H1 (cell line): Measurements from ENCODE around the gene PDE4D. TPM values are rescaled to one million over a fixed set of nuclear protein-coding genes. Genes with fewer than 3 reads are reported as not detected.

Experiments
- CTCF ChIA-PET: fragments of 300-600 bp; sonication (Branson Sonifier 250); formaldehyde crosslinking; loops from one replicate; lab custom pipeline; 2021; ENCODE audit not compliant: partially characterized antibody; lab: Charles Lee
- POLR2A ChIA-PET: fragments of 300-600 bp; sonication (Branson Sonifier 250); formaldehyde crosslinking; loops from one replicate; lab custom pipeline; 2021; ENCODE audit warnings: inconsistent platforms; ENCODE audit not compliant: partially characterized antibody; lab: Charles Lee
- DNase-seq, 2 experiments: peaks; one replicate each; pipeline versions ENCODE4 v3.0.0 to v3.0.0-alpha.2; 2010 to 2022; ENCODE audit warnings: low spot score in 2 of 2, low read depth in 1 of 2, mixed read lengths in 1 of 2
- FAIRE-seq: peaks from 2 replicates; lab custom pipeline; 2011; peaks lifted over from hg19 to GRCh38; lab: Jason Lieb, UNC
- H2AFZ ChIP-seq: 2 replicates; pipeline ENCODE4 v1.8.1; 2012; ENCODE audit warnings: low read length, inconsistent platforms
- H2AK5ac ChIP-seq: 2 replicates; pipeline ENCODE4 v1.6.1; 2013; ENCODE audit warnings: low read depth, low read length
- H2BK120ac ChIP-seq: replicated peaks from 2 replicates; pipeline ENCODE3; 2013; ENCODE audit warnings: low read depth, low read length, inconsistent platforms
- H2BK12ac ChIP-seq: 2 replicates; pipeline ENCODE4 v1.6.1; 2013; ENCODE audit warnings: low read depth, low read length
- H2BK15ac ChIP-seq: 2 replicates; pipeline ENCODE4 v1.6.1; 2013; ENCODE audit warnings: low read length
- H2BK20ac ChIP-seq: 2 replicates; pipeline ENCODE4 v1.6.1; 2013; ENCODE audit warnings: low read length
- H2BK5ac ChIP-seq: 2 replicates; pipeline ENCODE4 v1.6.1; 2013; ENCODE audit warnings: low read depth, low read length
- H3K14ac ChIP-seq: 2 replicates; pipeline ENCODE4 v1.6.1; 2013; ENCODE audit warnings: inconsistent platforms; ENCODE audit not compliant: insufficient read length
- H3K18ac ChIP-seq: 2 replicates; pipeline ENCODE4 v1.6.1; 2013; ENCODE audit warnings: low read length; ENCODE audit errors: extremely low read depth
- H3K23ac ChIP-seq: 2 replicates; pipeline ENCODE4 v1.6.1; 2013; ENCODE audit warnings: inconsistent platforms; ENCODE audit not compliant: insufficient read length
- H3K23me2 ChIP-seq: 2 replicates; pipeline ENCODE4 v1.6.1; 2013; ENCODE audit warnings: low read depth, low read length
- H3K27ac ChIP-seq: 2 replicates; pipeline ENCODE4 v1.6.1; 2011; ENCODE audit warnings: low read depth, low read length, inconsistent platforms
- H3K27me3 ChIP-seq, 4 experiments: replicated peaks in 1 of 4; 1 replicate in 1 of 4; 2 replicates in 3 of 4; pipeline versions ENCODE4 v1.6.1 to v1.8.1; 2011 to 2013; ENCODE audit warnings: low read length in 3 of 4, mild to moderate bottlenecking in 3 of 4, inconsistent platforms in 2 of 4, mixed read lengths in 2 of 4, moderate library complexity in 1 of 4; ENCODE audit not compliant: control insufficient read depth in 3 of 4, insufficient read depth in 3 of 4; ENCODE audit errors: extremely low read depth in 1 of 4
- H3K36me3 ChIP-seq, 4 experiments: 2 replicates each; pipeline versions ENCODE4 v1.6.1 to v1.8.1; 2011 to 2013; ENCODE audit warnings: mild to moderate bottlenecking in 4 of 4, low read length in 3 of 4, moderate library complexity in 2 of 4, control low read depth in 1 of 4, inconsistent platforms in 1 of 4; ENCODE audit not compliant: insufficient read depth in 4 of 4, control insufficient read depth in 2 of 4
- H3K4ac ChIP-seq: replicated peaks from 2 replicates; pipeline ENCODE3; 2013; ENCODE audit warnings: low read length, low read depth, mixed read lengths, inconsistent platforms; ENCODE audit not compliant: insufficient read length
- H3K4me1 ChIP-seq, 4 experiments: replicated peaks in 1 of 4; 1 replicate in 1 of 4; 2 replicates in 3 of 4; pipeline versions ENCODE4 v1.6.1 to v1.8.1; 2011 to 2013; ENCODE audit warnings: low read length in 3 of 4, inconsistent platforms in 2 of 4, mixed read lengths in 1 of 4; ENCODE audit not compliant: insufficient read depth in 4 of 4, control insufficient read depth in 3 of 4
- H3K4me2 ChIP-seq, 2 experiments: 2 replicates each; pipeline versions ENCODE4 v1.6.1 to v1.8.1; 2011 to 2013; ENCODE audit warnings: low read depth in 2 of 2, low read length in 2 of 2, control low read depth in 1 of 2, inconsistent platforms in 1 of 2, mild to moderate bottlenecking in 1 of 2; ENCODE audit not compliant: insufficient read depth in 1 of 2
- H3K4me3 ChIP-seq, 4 experiments: fragments of 200-600, 300-600 bp in 1 of 4; sonication (generic), shearing (Covaris generic), sonication (Bioruptor Twin) in 1 of 4; 2 replicates each; pipeline versions ENCODE4 v1.5.1 to v1.8.1; 2011 to 2016; ENCODE audit warnings: low read length in 4 of 4, low read depth in 3 of 4, control low read depth in 2 of 4, inconsistent platforms in 2 of 4, mild to moderate bottlenecking in 2 of 4, mixed read lengths in 1 of 4, moderate library complexity in 1 of 4; ENCODE audit not compliant: insufficient read depth in 2 of 4; ENCODE audit errors: extremely low read depth in 1 of 4
- H3K56ac ChIP-seq: replicated peaks from 2 replicates; pipeline ENCODE3; 2013; ENCODE audit warnings: low read depth, mild to moderate bottlenecking, mixed read lengths, low read length, inconsistent platforms; ENCODE audit not compliant: insufficient read length
- H3K79me1 ChIP-seq: 2 replicates; pipeline ENCODE4 v1.6.1; 2013; ENCODE audit warnings: low read depth, low read length, control low read depth
- H3K79me2 ChIP-seq, 2 experiments: 2 replicates each; pipeline versions ENCODE4 v1.6.1 to v1.8.1; 2012 to 2013; ENCODE audit warnings: low read length in 2 of 2, mild to moderate bottlenecking in 2 of 2, inconsistent platforms in 1 of 2; ENCODE audit not compliant: insufficient read depth in 2 of 2, control insufficient read depth in 1 of 2
- H3K9ac ChIP-seq, 4 experiments: replicated peaks in 1 of 4; 1 replicate in 1 of 4; 2 replicates in 3 of 4; pipeline versions ENCODE4 v1.6.1 to v1.8.1; 2011 to 2013; ENCODE audit warnings: low read depth in 3 of 4, low read length in 3 of 4, control low read depth in 2 of 4, mild to moderate bottlenecking in 2 of 4, moderate library complexity in 2 of 4, inconsistent platforms in 1 of 4; ENCODE audit errors: extremely low read depth in 1 of 4
- H3K9me3 ChIP-seq, 2 experiments: 2 replicates each; pipeline versions ENCODE4 v1.6.1 to v1.8.1; 2012 to 2013; ENCODE audit warnings: mild to moderate bottlenecking in 2 of 2, moderate library complexity in 2 of 2, control low read depth in 1 of 2, inconsistent platforms in 1 of 2, low read depth in 1 of 2, low read length in 1 of 2, mixed read lengths in 1 of 2; ENCODE audit not compliant: insufficient read depth in 2 of 2
- H4K20me1 ChIP-seq, 2 experiments: replicated peaks in 1 of 2; 2 replicates each; pipeline versions ENCODE3 to v1.8.1; 2011 to 2013; ENCODE audit warnings: inconsistent platforms in 2 of 2, low read length in 2 of 2, mild to moderate bottlenecking in 1 of 2; ENCODE audit not compliant: insufficient read depth in 2 of 2, control insufficient read depth in 1 of 2
- H4K5ac ChIP-seq: 2 replicates; pipeline ENCODE4 v1.6.1; 2013; ENCODE audit warnings: low read length, low read depth, mixed read lengths, inconsistent platforms; ENCODE audit not compliant: insufficient read length
- H4K8ac ChIP-seq: 2 replicates; pipeline ENCODE4 v1.8.0; 2013; ENCODE audit warnings: mild to moderate bottlenecking, moderate library complexity, low read length, inconsistent platforms; ENCODE audit not compliant: insufficient read depth; ENCODE audit errors: extremely low read depth
- H4K91ac ChIP-seq: replicated peaks from 2 replicates; pipeline ENCODE3; 2013; ENCODE audit warnings: low read length, mixed read lengths, inconsistent platforms; ENCODE audit not compliant: insufficient read length
- HDAC6 ChIP-seq: IDR thresholded peaks from one replicate; pipeline ENCODE4 v1.7.1; 2012; ENCODE audit warnings: low read depth, mild to moderate bottlenecking, inconsistent platforms, low read length, moderate library complexity
- POU5F1 ChIP-seq: IDR thresholded peaks from 2 replicates; pipeline ENCODE4 v1.6.1; 2011; ENCODE audit warnings: low read depth, mild to moderate bottlenecking, low read length, moderate library complexity
- SP4 ChIP-seq: IDR thresholded peaks from 2 replicates; pipeline ENCODE4 v1.6.1; 2012; ENCODE audit warnings: low read length, inconsistent platforms
- SRF ChIP-seq: IDR thresholded peaks from 2 replicates; pipeline ENCODE4 v1.6.1; 2011; ENCODE audit warnings: mild to moderate bottlenecking, low read depth, low read length, moderate library complexity
- SUZ12 ChIP-seq: fragments of 200-600 bp; sonication (generic); IDR thresholded peaks from 2 replicates; pipeline ENCODE4 v1.6.1; 2012; ENCODE audit warnings: mild to moderate bottlenecking, inconsistent platforms, low read length, moderate library complexity, mixed read lengths
- TEAD4 ChIP-seq: IDR thresholded peaks from 2 replicates; pipeline ENCODE4 v1.6.1; 2012; ENCODE audit warnings: low read depth, low read length, inconsistent platforms, mixed read lengths
- WGBS, 2 experiments: shearing (Covaris generic) in 1 of 2; methylation state at CpG; one replicate each; pipeline versions ENCODE4 v1.1.6 to v1.1.7; 2013 to 2015; ENCODE audit warnings: low lambda C conversion rate in 2 of 2, mixed read lengths in 2 of 2, inconsistent platforms in 1 of 2, low coverage in 1 of 2, missing lambda C conversion rate in 1 of 2; ENCODE audit not compliant: insufficient replicate concordance in 2 of 2, insufficient coverage in 1 of 2, insufficient read length in 1 of 2; ENCODE audit errors: extremely low coverage in 1 of 2, missing lambda C conversion rate in 1 of 2; 5-methylcytosine and 5-hydroxymethylcytosine counted together
- polyA plus RNA-seq, 7 experiments: library from polyadenylated mRNA; depleted of rRNA in 3 of 7; stranded (reverse) in 5 of 7; unstranded in 2 of 7; fragments of >200 nt in 5 of 7; fragments of 200-250 nt in 2 of 7; gene quantifications; 1 replicate in 5 of 7; 2 replicates in 1 of 7; 4 replicates in 1 of 7; pipeline versions ENCODE4 v1.2.1 to v1.2.3, GENCODE V29; 2011 to 2013; ENCODE audit warnings: missing spikeins in 2 of 7, mixed read lengths in 2 of 7
- total RNA-seq: library from RNA; stranded (reverse); fragmentation: NEBNext Ultra II Directional; extraction: Animal tissue kit (Norgen Biotek cat#: 25700); gene quantifications from 2 replicates; pipeline ENCODE4 v1.2.1, GENCODE V29; 2021
- TF ChIP-seq, protein P1 (sequence below): IDR thresholded peaks from 2 replicates; pipeline ENCODE4 v1.6.1; 2012; ENCODE audit warnings: inconsistent platforms
- TF ChIP-seq, protein P2 (sequence below): IDR thresholded peaks from 2 replicates; pipeline ENCODE4 v1.6.1; 2011; ENCODE audit warnings: low read length, improper control_type of control experiment

The PDE4D gene
- total and polyA plus RNA-seq, 2 of the 8 experiments (the other 6 are each of a cell fraction or from before 2014, with no cell fraction given), result 2.3 to 3.7 TPM

DNA sequence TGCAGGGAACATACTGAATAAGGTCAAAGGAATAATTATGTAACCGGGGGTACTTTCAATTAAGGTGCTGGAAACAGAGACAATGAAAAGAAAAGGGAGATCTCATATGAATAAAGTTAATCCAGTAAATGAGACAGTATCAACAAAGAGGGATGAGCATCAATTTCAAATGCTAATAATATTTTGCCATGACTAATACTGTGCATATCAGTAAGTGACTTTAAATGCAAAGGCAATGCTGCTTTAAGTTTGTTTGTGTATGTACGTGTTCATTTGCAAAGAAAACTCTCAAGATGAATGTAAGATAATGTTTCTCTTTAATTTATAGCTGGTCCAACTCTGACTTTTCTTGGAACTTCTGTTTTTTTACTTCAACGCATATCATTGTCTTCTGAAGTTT, 139.9 kb downstream of the PDE4D start:
- CTCF ChIA-PET, result interaction anchor here (1.4 kb wide), 1 partner anchor 29 kb away, joined by 4 read pairs; no protein-coding TSS in a partner anchor
- Histone ChIP-seq H3K79me1 (no peaks in the 10 kb centered on the region), H3K23me2 (peaks cover 2% of the 10 kb centered on the region; the same call in 1 of the 2 replicates), H3K27ac (no peak overlapping the region), H2BK15ac (no peak overlapping the region), H2BK20ac (no peak overlapping the region), H2AFZ (no peak overlapping the region), H3K18ac (no peak overlapping the region), H2BK12ac (no peak overlapping the region), H2BK120ac (no peak overlapping the region), H3K14ac (no peak overlapping the region), H3K27me3 (no peaks in the 10 kb centered on the region; a peak in 1 of 7 replicates), H3K56ac (no peak overlapping the region), H2AK5ac (no peak overlapping the region), H3K4me2 (no peak overlapping the region), H3K9ac (no peak overlapping the region), H3K9me3 (no peaks in the 10 kb centered on the region), H3K36me3 (no peaks in the 10 kb centered on the region), H3K4me1 (peaks cover 0 to 2% (median 0%) of the 10 kb centered on the region in 4 experiments; a peak in 1 of 7 replicates), H3K79me2 (no peaks in the 10 kb centered on the region), H3K4me3 (no peak overlapping the region), H4K20me1 (no peaks in the 10 kb centered on the region), H2BK5ac (no peak overlapping the region), H4K8ac (no peak overlapping the region), H4K5ac (no peak overlapping the region), H3K23ac (no peak overlapping the region), H3K4ac (no peak overlapping the region), H4K91ac (no peak overlapping the region)
- POLR2A ChIA-PET, result no interaction called here
- FAIRE-seq (no peak), DNase-seq (no peak)
- WGBS, 2 experiments, result 91% methylated on average over 3 of the region's 3 CpGs; no CpG with 5 or more reads in 1 of the 2 experiments
- TF ChIP-seq POU5F1 (no peak), SP4 (no peak), SUZ12 (no peak), TEAD4 (no peak), SRF (no peak), HDAC6 (no peak)
- TF ChIP-seq, protein P1, sequence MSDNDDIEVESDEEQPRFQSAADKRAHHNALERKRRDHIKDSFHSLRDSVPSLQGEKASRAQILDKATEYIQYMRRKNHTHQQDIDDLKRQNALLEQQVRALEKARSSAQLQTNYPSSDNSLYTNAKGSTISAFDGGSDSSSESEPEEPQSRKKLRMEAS, result no peak
- TF ChIP-seq, protein P2, sequence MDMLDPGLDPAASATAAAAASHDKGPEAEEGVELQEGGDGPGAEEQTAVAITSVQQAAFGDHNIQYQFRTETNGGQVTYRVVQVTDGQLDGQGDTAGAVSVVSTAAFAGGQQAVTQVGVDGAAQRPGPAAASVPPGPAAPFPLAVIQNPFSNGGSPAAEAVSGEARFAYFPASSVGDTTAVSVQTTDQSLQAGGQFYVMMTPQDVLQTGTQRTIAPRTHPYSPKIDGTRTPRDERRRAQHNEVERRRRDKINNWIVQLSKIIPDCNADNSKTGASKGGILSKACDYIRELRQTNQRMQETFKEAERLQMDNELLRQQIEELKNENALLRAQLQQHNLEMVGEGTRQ, result no peak
